Measurements from ENCODE around the gene MAD1L1.

DNA sequence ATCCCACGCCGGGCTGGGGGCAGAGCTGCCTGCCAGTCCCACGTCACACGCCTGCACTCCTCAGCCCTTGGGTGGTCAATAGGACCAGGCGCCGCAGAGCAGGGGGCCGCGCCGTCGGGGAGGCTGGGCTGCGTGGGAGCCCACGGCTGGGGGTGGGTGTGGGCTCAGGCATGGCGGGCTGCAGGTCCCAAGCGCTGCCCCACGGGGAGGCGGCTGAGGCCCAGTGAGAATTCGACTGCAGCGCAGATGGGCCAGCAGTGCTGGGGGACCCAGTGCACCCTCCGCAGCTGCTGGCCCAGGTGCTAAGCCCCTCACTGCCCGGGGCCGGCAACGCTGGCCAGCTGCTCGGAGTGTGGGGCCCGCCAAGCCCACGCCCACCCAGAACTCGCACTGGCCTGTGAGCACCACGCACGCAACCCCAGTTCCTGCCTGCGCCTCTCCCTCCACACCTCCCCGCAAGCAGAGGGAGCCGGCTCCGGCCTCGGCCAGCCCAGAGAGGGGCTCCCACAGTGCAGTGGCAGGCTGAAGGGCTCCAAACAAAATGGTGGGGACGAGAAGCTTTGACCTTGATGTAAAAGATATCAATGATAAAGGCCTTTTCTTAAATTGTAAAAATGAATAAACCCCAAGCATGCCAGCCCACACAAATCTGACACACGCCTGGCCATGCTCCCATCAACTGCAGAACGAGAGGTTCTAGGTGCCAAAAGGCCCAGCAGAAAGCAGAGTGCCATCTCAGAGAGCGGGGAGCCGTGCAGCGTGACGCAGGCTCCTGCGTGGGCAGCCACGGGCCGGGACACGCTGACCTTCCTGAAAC is 255.5 kb downstream of the MAD1L1 start:
- TF ChIP-seq, protein P1, sequence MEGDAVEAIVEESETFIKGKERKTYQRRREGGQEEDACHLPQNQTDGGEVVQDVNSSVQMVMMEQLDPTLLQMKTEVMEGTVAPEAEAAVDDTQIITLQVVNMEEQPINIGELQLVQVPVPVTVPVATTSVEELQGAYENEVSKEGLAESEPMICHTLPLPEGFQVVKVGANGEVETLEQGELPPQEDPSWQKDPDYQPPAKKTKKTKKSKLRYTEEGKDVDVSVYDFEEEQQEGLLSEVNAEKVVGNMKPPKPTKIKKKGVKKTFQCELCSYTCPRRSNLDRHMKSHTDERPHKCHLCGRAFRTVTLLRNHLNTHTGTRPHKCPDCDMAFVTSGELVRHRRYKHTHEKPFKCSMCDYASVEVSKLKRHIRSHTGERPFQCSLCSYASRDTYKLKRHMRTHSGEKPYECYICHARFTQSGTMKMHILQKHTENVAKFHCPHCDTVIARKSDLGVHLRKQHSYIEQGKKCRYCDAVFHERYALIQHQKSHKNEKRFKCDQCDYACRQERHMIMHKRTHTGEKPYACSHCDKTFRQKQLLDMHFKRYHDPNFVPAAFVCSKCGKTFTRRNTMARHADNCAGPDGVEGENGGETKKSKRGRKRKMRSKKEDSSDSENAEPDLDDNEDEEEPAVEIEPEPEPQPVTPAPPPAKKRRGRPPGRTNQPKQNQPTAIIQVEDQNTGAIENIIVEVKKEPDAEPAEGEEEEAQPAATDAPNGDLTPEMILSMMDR (IDR thresholded peaks at IDR 0.05): no peak
- no peak for TF ChIP-seq POLR2A (IDR thresholded peaks at IDR 0.05)
